ENCODE data around the gene ANXA8. TPM values are rescaled to one million over a fixed set of nuclear protein-coding genes. Genes with fewer than 3 reads are reported as not detected.
"Not testable (repeated sequence)": the region's sequence is repeated elsewhere in the genome, so short reads cannot be mapped to it uniquely, and the experiment has no call there.

Gene ANXA8
- polyA plus RNA-seq (2011; rRNA removed) = 0.27 and 0.42 TPM in 2 replicates
- polyA minus RNA-seq (2011; rRNA and poly(A)+ RNA removed) = 0.28 TPM in 1 of 2 replicates, not detected in the other

- DNase-seq (ENCODE audit: low read depth); H3K36me3 ChIP-seq (ENCODE audit: control insufficient read depth, insufficient read depth, low read length); POLR2A ChIA-PET; H3K4me3 ChIP-seq (ENCODE audit: low read depth, low read length); CTCF ChIA-PET; H3K27me3 ChIP-seq (ENCODE audit: control insufficient read depth, insufficient read depth, low read length): not testable (repeated sequence)
Measured at GRCh38 chr10:47483923-47484322, at the start of gene ANXA8. TSS of gene ANXA8 (minus strand) at chr10:47484115. CDS start at chr10:47483933, 182 bp downstream.

GRCh38 chr10:47523475-47523874, 39.6 kb upstream of the ANXA8 start, which contains the start of gene AGAP9:
TSS of gene AGAP9 (minus strand) at chr10:47523638. CDS start at chr10:47523526, 112 bp downstream.
- DNase-seq (ENCODE audit: low read depth); POLR2A ChIA-PET; H3K4me3 ChIP-seq (ENCODE audit: low read depth, low read length); H3K36me3 ChIP-seq (ENCODE audit: control insufficient read depth, insufficient read depth, low read length); H3K27me3 ChIP-seq (ENCODE audit: control insufficient read depth, insufficient read depth, low read length); CTCF ChIA-PET: not testable (repeated sequence)

GRCh38 chr10:47502313-47502712, 18.4 kb upstream of the ANXA8 start:
- DNase-seq (ENCODE audit: low read depth); H3K27me3 ChIP-seq (ENCODE audit: control insufficient read depth, insufficient read depth, low read length); H3K36me3 ChIP-seq (ENCODE audit: control insufficient read depth, insufficient read depth, low read length); CTCF ChIA-PET; H3K4me3 ChIP-seq (ENCODE audit: low read depth, low read length); POLR2A ChIA-PET: not testable (repeated sequence)

GRCh38 chr10:47494226-47494625, 10.3 kb upstream of the ANXA8 start:
- H3K4me3 ChIP-seq (ENCODE audit: low read depth, low read length); H3K36me3 ChIP-seq (ENCODE audit: control insufficient read depth, insufficient read depth, low read length); H3K27me3 ChIP-seq (ENCODE audit: control insufficient read depth, insufficient read depth, low read length); DNase-seq (ENCODE audit: low read depth); CTCF ChIA-PET; POLR2A ChIA-PET: not testable (repeated sequence)

- CTCF ChIA-PET; POLR2A ChIA-PET; H3K27me3 ChIP-seq (ENCODE audit: control insufficient read depth, insufficient read depth, low read length); H3K4me3 ChIP-seq (ENCODE audit: low read depth, low read length); H3K36me3 ChIP-seq (ENCODE audit: control insufficient read depth, insufficient read depth, low read length); DNase-seq (ENCODE audit: low read depth): not testable (repeated sequence)
Measured at GRCh38 chr10:47491600-47491999, 7.7 kb upstream of the ANXA8 start, which contains the start of gene FAM25G. TSS of gene FAM25G (minus strand) at chr10:47491700. CDS start at chr10:47491674, 26 bp downstream.

GRCh38 chr10:47489630-47490029, 5.7 kb upstream of the ANXA8 start:
- H3K27me3 ChIP-seq (ENCODE audit: control insufficient read depth, insufficient read depth, low read length); DNase-seq (ENCODE audit: low read depth); H3K36me3 ChIP-seq (ENCODE audit: control insufficient read depth, insufficient read depth, low read length); POLR2A ChIA-PET; H3K4me3 ChIP-seq (ENCODE audit: low read depth, low read length); CTCF ChIA-PET: not testable (repeated sequence)

GRCh38 chr10:47485943-47486342, 2.0 kb upstream of the ANXA8 start:
- H3K36me3 ChIP-seq (ENCODE audit: control insufficient read depth, insufficient read depth, low read length); H3K27me3 ChIP-seq (ENCODE audit: control insufficient read depth, insufficient read depth, low read length); H3K4me3 ChIP-seq (ENCODE audit: low read depth, low read length); CTCF ChIA-PET; POLR2A ChIA-PET: not testable (repeated sequence)
- DNase-seq (ENCODE audit: low read depth) = peak; percentile 6

- H3K27me3 ChIP-seq (ENCODE audit: control insufficient read depth, insufficient read depth, low read length); H3K36me3 ChIP-seq (ENCODE audit: control insufficient read depth, insufficient read depth, low read length); DNase-seq (ENCODE audit: low read depth); H3K4me3 ChIP-seq (ENCODE audit: low read depth, low read length); CTCF ChIA-PET; POLR2A ChIA-PET: not testable (repeated sequence)
Measured at GRCh38 chr10:47484786-47485185, 871 bp upstream of the ANXA8 start.

- CTCF ChIA-PET; H3K4me3 ChIP-seq (ENCODE audit: low read depth, low read length); DNase-seq (ENCODE audit: low read depth): not testable (repeated sequence)
Measured at GRCh38 chr10:47482367-47482766, 1.5 kb downstream of the ANXA8 start.

GRCh38 chr10:47481768-47482181, 2.1 kb downstream of the ANXA8 start:
- H3K36me3 ChIP-seq (ENCODE audit: control insufficient read depth, insufficient read depth, low read length); H3K4me3 ChIP-seq (ENCODE audit: low read depth, low read length); H3K27me3 ChIP-seq (ENCODE audit: control insufficient read depth, insufficient read depth, low read length); DNase-seq (ENCODE audit: low read depth); POLR2A ChIA-PET; CTCF ChIA-PET: not testable (repeated sequence)

More at GRCh38 chr10:47482367-47482766, 1.5 kb downstream of the ANXA8 start:
- H3K27me3 ChIP-seq (ENCODE audit: control insufficient read depth, insufficient read depth, low read length); H3K36me3 ChIP-seq (ENCODE audit: control insufficient read depth, insufficient read depth, low read length); POLR2A ChIA-PET: not testable (repeated sequence)

- H3K4me3 ChIP-seq (ENCODE audit: low read depth, low read length); CTCF ChIA-PET; POLR2A ChIA-PET; H3K27me3 ChIP-seq (ENCODE audit: control insufficient read depth, insufficient read depth, low read length); H3K36me3 ChIP-seq (ENCODE audit: control insufficient read depth, insufficient read depth, low read length); DNase-seq (ENCODE audit: low read depth): not testable (repeated sequence)
Measured at GRCh38 chr10:47481182-47481766, 2.6 kb downstream of the ANXA8 start.

GRCh38 chr10:47480133-47480532, 3.8 kb downstream of the ANXA8 start:
- POLR2A ChIA-PET; CTCF ChIA-PET; H3K4me3 ChIP-seq (ENCODE audit: low read depth, low read length); H3K36me3 ChIP-seq (ENCODE audit: control insufficient read depth, insufficient read depth, low read length); H3K27me3 ChIP-seq (ENCODE audit: control insufficient read depth, insufficient read depth, low read length); DNase-seq (ENCODE audit: low read depth): not testable (repeated sequence)

GRCh38 chr10:47478114-47478513, 5.8 kb downstream of the ANXA8 start:
- H3K27me3 ChIP-seq (ENCODE audit: control insufficient read depth, insufficient read depth, low read length); CTCF ChIA-PET; H3K4me3 ChIP-seq (ENCODE audit: low read depth, low read length); POLR2A ChIA-PET; DNase-seq (ENCODE audit: low read depth); H3K36me3 ChIP-seq (ENCODE audit: control insufficient read depth, insufficient read depth, low read length): not testable (repeated sequence)

- H3K27me3 ChIP-seq (ENCODE audit: control insufficient read depth, insufficient read depth, low read length); POLR2A ChIA-PET; DNase-seq (ENCODE audit: low read depth); CTCF ChIA-PET; H3K36me3 ChIP-seq (ENCODE audit: control insufficient read depth, insufficient read depth, low read length); H3K4me3 ChIP-seq (ENCODE audit: low read depth, low read length): not testable (repeated sequence)
Measured at GRCh38 chr10:47477078-47477477, 6.8 kb downstream of the ANXA8 start.

Measured in BJ (cell line).